GM18507 (cell line): ENCODE data around the gene PROSER1.
"Not testable (repeated sequence)": the region's sequence is repeated elsewhere in the genome, so short reads cannot be mapped to it uniquely, and the experiment has no call there.

Source experiments
- DNase-seq: peaks from one replicate; pipeline ENCODE4 v3.0.0; 2011; ENCODE audit warnings: low read depth; ENCODE audit not compliant: insufficient read length; ENCODE audit errors: extremely low spot score
- FAIRE-seq: peaks from 2 replicates; lab custom pipeline; 2011; peaks lifted over from hg19 to GRCh38; lab: Jason Lieb, UNC

The PROSER1 gene

GRCh38 chr13:39035204-39035603, 2.7 kb downstream of the PROSER1 start:
- FAIRE-seq (no peak), DNase-seq (no peak)

- no peak for DNase-seq
- no peak for FAIRE-seq
Measured at GRCh38 chr13:39034085-39034484, 3.8 kb downstream of the PROSER1 start.

- no peak for FAIRE-seq
- no peak for DNase-seq
Measured at GRCh38 chr13:39032150-39032549, 5.7 kb downstream of the PROSER1 start.

- no peak for FAIRE-seq
Measured at GRCh38 chr13:39025433-39025839, 12.5 kb downstream of the PROSER1 start.

GRCh38 chr13:39023761-39024160, 14.1 kb downstream of the PROSER1 start:
- DNase-seq (no peak), FAIRE-seq (no peak)

More at GRCh38 chr13:39025433-39025839, 12.5 kb downstream of the PROSER1 start:
- DNase-seq, result no peak

- FAIRE-seq, result no peak
- no peak for DNase-seq
Measured at GRCh38 chr13:39023316-39023715, 14.6 kb downstream of the PROSER1 start.

- DNase-seq, result no peak
- FAIRE-seq, result no peak
Measured at GRCh38 chr13:39020853-39021462, 16.9 kb downstream of the PROSER1 start.

GRCh38 chr13:39016787-39017186, 21.1 kb downstream of the PROSER1 start:
- FAIRE-seq (peak; percentile 80), DNase-seq (no peak)

GRCh38 chr13:39016087-39016486, 21.8 kb downstream of the PROSER1 start:
- DNase-seq, result no peak
- peak; percentile 60 for FAIRE-seq

GRCh38 chr13:39013462-39013861, 24.4 kb downstream of the PROSER1 start:
- FAIRE-seq (no peak), DNase-seq (no peak)

GRCh38 chr13:39012608-39013007, 25.3 kb downstream of the PROSER1 start:
- FAIRE-seq (no peak), DNase-seq (no peak)

GRCh38 chr13:39006371-39007111, 31.3 kb downstream of the PROSER1 start:
- DNase-seq, FAIRE-seq: not testable (repeated sequence)

- FAIRE-seq (no peak), DNase-seq (no peak)
Measured at GRCh38 chr13:38998739-38999138, 39.1 kb downstream of the PROSER1 start.

GRCh38 chr13:38993381-38993780, 44.5 kb downstream of the PROSER1 start:
- FAIRE-seq, result no peak
- DNase-seq, result no peak

GRCh38 chr13:38990693-38991092, 47.2 kb downstream of the PROSER1 start, which contains the start of gene STOML3:
TSS of gene STOML3 (minus strand) at chr13:38990831. CDS start at chr13:38990721, 110 bp downstream.
- FAIRE-seq (no peak), DNase-seq (no peak)

- DNase-seq (no peak), FAIRE-seq (no peak)
Measured at GRCh38 chr13:38981096-38981495, 56.8 kb downstream of the PROSER1 start.

- FAIRE-seq (no peak), DNase-seq (no peak)
Measured at GRCh38 chr13:38980750-38981078, 57.2 kb downstream of the PROSER1 start.

- FAIRE-seq (no peak), DNase-seq (no peak)
Measured at GRCh38 chr13:38979891-38980749, 57.8 kb downstream of the PROSER1 start.

- DNase-seq (no peak), FAIRE-seq (no peak)
Measured at GRCh38 chr13:38970380-38971051, 67.4 kb downstream of the PROSER1 start.

GRCh38 chr13:38969187-38969586, 68.7 kb downstream of the PROSER1 start:
- DNase-seq (no peak), FAIRE-seq (no peak)
